UCSD-AML1 (cell line): ENCODE measurements around the gene DLX2.
"Not testable (repeated sequence)": the region's sequence is repeated elsewhere in the genome, so short reads cannot be mapped to it uniquely, and the experiment has no call there.

Experiments used
- DNase-seq: peaks from one replicate; lab custom pipeline; 2025; ENCODE audit not compliant: unreplicated experiment; lab: John Stamatoyannopoulos, UW

DLX2 gene

DNA sequence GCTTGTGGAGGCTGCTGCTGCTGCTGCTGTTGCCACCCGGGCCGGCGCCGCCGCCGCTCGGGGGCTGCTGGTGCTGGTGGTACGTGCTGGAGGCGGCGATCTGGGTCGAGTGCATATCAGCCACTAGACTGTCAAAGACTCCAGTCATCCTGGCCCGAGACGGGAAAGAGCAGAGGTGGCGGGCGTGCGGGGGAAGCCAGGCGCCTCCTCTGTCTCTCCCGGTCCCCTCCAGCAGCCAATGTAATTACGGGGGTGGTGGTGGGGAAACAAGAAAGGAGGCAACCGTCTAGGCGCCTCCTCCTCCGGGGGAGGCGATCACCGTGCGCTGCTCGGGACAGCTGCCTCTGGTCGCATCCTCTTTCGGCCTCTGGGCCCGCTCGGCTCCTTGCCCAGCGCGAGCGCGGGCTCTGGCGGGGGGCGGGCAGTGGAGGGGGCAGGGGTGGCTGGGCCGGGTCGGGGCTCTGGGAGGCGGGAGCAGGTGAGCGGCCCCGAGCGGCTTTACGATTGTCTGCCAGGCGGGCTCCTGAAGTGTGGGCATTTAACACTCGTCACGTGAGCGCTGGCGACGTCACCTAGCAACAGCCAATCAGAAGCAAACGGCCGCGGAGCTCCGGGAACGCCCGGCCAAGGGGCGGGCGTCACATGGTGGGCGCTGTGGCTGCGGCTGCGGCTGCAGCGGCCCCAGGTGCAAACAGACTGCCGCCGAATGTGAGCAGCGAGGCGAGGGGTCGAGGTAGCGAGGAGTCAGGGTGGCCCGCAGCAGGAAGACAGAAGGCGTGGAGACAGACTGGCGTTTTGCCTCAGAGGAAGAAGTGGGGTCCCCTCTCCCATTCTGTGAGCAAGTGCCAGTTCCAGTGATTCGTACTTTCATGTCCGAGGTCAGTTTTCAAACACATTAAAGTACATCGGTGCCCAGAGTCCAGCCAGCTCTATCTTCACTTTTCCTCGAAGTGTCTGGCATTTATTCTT, at the start of gene DLX2:
Gene DLX2 (minus strand): TSS at position 510 of the 969 bp plus-strand sequence. CDS start 362 bp downstream, at position 148.
- peak; percentile 87 for DNase-seq

DNA sequence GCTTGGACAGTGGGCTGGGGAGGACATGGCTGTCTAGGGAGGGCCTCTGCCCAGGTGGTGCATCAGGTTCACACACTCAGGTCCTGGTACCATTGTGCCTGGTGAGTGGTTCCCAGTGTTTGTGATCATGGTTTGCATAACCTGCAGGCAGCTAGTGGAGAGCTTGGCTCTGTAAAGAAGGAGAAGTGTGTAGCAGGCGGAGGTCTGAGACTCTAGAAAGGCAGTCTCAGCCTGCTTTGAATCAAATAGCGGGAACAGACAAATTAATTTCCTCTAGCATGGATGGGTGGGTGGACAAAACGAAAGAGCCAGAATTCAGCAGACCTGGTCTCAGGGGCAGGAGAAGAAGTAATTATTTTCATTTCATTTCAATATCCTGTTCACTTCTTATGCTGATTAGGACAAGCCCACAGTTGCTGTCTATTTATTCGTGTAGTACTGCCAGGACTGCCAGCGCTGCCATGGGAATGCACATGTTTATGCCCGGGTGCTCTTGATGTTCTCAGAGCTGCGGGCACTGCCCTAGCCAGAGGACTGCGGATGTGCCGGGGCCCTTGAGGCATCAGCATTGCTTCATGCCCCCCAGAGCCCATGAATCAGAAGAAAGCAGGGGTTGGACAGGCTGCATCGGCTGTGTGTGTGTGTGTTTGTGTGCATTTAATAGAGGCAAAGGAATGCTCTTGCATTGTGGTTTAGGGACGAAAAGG, 45.4 kb upstream of the DLX2 start:
- DNase-seq, result no peak

DNA sequence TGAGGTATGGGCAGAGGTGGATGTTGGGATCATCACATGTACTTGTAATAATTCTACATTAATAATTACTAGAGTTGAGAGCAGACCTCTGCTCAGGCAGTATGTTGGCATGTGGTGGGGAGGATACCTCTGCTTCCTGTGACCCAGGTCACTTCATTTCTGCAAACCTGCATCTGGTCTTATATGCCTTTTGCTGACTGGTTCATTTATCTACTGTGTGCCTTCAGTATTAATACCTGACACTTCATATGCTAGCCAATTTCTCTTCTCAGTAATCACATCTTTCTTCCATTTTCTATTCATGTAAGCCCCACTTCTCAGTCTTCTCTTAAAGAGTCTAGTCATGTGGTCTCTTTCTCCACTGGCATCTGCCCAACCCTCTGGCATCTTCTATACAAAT, 41.1 kb upstream of the DLX2 start:
- no peak for DNase-seq

DNA sequence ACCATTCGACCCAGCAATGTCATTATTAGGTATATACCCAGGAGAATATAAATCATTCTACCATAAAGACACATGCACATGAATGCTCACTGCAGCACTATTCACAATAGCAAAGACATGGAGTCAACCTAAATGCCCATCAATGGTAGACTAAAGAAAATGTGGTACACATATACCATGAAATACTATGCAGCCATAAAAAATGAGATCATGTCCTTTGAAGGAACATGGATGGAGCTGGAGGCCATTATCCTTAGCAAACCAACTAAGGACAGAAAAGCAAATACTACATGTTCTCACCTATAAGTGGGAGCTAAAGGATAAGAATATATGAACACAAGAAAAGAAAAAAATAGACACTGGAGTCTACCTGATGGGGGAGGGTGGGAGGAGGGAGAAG, 36.0 kb upstream of the DLX2 start:
- not testable (repeated sequence) for DNase-seq

DNA sequence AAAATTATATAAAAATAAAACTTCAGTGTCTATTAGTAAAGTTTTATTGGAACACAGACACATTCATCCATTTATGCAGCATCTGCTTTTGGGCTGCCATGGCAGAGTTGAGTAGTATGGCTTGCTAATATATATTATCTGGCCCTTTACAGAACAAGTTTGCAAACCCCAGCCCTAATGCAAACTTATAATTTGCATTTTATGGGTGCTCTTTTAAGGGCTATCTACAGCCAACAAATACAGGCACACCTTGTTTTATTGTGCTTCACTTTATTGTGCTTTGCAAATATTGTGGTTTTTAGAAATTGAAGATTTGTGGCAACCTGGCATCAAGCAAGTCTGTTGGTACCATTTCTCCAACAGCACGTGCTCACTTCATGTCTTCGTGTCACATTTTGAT, 35.2 kb upstream of the DLX2 start:
- no peak for DNase-seq

DNA sequence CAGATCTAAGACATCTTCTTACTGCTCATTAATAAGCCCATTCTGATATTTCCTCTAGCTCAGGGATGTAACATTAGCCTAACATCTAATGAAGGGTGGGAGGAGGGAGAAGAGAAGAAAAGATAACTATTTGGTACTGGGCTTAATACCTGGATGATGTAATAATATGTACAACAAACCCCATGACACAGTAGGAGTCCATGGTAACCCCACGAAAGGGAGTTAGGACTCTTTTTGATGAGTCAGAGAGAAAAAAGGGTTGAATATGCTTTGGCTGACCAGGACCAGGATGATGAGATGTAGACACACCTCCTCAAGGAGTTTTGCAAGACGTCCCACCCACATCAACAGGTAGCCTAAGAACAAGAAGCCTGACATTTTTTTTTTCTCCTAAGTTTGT, 34.4 kb upstream of the DLX2 start:
- DNase-seq, result no peak

DNA sequence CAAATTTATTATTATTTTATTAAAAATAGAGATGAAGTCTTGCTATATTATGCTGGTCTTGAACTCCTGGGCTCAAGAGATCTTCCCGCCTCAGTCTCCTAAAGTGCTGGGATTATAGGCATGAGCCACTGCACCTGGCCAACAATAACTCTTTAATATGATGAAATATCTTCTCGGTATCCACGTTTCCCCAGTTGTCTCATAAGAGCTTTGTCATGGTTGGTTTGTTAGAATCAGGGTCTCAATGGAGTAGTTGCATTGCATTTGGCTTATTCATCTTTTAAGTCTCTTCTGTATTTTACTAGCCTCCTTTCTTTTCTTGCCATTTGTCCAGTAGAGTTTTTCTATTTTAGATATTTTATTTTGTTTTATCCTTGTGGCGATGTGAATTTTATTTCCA, 32.7 kb upstream of the DLX2 start:
- DNase-seq, result no peak

DNA sequence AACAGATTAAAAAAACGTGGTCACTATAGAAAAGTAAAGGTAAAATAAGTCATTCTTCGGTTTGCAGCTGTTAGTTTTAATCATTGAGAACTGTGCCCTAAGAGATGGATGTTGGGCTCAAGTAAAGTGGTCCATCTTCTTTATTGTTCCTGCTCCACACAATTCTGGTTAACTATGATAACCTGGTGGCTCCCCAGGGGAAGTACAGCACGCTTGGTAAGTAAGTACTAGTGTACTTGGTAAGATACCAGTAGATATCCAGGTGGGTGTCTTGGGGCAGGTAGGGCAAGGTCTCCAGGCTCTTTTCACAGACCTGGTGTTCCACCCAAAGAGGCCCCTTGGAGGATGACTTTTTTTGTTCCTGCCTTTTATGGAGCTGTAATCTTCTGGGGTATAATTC, 31.6 kb upstream of the DLX2 start:
- no peak for DNase-seq

DNA sequence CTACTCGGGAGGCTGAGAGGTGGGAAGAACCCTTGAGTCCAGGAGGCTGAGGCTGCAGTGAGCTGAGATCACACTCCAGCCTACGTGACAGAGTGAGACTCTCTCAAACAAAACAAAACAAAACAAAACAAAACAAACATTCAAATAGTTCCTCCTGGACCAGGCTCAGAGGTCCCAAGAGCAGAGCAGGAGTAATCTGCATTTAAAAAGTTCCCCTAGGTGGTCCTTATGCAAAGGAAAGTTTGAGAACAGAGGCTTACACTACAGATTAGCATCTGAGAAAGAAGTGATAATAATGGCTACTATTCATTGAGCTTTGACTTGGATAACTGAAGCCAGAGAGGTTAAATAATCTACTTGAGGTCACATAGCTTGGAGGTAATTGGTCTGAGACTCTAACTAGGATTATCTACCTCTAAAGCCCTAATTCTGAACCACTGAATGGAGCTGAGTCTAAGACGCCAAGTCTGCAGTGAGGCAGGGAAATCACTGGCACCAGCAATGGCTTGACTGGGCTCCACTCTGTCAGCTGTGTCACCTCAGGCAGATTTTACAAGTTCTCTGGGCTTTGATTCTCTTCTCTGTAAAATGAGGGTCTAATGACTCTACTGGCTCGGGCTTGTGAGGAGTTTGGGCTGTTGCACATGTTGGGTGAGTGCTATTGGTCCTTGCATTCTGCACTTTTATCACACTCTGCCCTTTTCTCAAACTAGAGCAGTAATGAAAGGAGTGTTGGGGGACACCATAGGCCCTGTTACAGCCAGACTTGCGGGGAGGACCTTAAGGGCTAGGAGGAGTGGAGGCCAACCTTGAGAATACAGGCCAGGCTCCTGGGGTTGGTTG, 29.2 kb upstream of the DLX2 start:
- DNase-seq, result no peak

DNA sequence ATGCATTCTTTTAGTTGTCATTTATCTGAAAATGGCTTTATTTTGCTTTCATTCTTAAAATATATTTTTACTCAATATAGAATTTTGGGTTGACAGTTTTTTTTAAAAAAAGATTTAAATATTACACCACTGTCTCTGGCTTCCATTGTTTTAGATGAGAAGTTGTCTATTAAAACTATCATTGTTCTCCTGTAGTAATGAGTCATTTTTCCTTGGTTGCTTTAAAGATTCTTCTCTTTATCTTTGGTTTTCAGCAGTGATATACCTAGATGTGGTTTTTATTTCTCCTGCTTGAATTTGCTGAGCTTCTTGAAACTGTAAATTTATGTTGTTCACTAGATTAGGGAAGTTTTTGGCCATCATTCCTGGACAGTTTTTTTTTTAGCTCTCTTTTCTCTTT, 26.7 kb upstream of the DLX2 start:
- DNase-seq, result no peak

DNA sequence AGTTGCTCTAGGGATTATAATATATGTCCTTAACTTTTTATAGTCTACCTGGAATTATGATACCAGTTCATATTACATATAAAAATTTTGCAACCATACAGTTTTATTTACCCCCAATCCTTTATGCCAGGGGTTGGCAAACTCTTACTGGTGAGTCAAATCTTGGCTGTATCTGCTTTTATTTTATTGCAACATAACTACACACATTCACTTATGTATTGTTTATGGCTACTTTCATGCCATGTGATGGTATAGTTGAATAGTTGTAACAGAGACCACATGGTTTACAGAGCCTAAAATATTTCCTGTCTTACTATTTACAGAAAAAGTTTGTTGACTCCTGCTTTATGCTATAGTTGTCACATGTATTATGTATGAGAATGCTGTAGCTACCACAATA, 25.8 kb upstream of the DLX2 start:
- no peak for DNase-seq

DNA sequence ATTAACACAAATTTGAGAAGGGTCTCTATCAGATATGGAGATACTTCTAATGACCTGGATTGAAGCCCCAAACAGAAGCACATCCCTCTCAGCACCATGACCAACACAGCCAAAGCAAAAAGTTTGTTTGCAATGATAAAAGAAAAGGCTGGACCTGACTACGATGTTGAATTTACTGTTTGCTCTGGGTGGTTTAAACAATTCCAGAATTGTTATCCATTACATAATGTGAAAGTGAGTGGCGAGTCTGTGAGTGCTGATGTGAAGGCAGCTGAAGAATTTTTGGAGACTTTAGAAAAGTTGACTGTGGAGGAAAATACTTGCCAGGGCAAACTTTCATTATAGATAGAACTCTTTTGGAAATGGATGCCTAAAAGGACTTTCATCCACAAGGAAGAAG, 17.4 kb upstream of the DLX2 start:
- no peak for DNase-seq

DNA sequence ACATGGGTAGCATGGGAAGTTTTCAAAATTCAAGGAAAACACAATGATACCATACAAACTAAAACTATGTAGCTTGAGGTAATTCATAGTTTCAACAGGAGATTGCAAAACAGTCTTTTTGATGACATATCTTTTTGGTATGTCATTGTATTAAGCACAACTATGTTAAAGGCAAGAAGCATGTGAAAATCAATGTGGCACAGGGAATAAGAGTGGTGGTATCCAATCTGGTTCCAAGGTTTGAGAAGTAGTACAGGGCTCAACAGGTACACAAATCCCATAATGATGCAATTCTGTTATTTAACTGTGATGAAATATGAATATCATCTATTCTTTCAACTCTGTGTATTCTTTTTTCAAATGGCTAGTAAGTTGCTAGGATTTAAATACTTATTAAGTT, 16.4 kb upstream of the DLX2 start:
- no peak for DNase-seq

DNA sequence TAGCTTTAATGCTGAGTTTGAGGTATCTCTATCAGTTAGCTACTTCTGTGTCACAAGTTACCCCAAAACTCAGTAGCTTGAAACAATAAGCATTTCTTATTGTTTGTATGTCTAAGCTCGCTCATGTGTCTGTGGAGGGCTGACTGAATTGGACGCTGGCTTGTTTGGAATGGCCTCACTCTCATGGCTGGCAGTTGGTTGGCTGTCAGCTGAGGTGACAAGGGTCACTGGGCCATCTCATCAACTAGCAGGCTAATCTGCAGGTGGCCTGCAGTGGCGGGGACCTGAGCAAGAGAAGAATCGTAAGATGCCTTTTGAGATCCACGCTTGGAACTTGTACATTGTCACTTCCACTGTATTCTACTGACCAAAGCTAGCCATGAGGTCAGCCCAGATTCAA, 13.4 kb upstream of the DLX2 start:
- no peak for DNase-seq

DNA sequence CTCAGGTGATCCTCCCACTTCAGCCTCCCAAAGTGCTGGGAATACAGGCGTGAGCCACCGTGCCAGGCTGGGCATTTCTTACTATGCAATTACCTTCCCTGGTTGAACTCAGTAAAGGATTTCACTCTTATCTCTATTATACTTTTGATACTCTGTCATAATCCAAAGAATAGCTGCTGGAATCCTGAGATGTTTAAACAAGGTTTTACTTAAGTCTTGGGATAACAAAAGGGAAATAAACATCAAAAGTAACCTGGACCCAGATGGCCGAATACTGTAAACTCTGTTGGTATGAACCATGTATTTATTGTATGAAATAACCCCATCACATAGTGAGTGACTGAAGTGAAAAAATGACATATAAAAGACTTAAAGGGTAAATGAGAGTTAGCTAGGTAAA, 11.9 kb upstream of the DLX2 start:
- DNase-seq, result no peak

DNA sequence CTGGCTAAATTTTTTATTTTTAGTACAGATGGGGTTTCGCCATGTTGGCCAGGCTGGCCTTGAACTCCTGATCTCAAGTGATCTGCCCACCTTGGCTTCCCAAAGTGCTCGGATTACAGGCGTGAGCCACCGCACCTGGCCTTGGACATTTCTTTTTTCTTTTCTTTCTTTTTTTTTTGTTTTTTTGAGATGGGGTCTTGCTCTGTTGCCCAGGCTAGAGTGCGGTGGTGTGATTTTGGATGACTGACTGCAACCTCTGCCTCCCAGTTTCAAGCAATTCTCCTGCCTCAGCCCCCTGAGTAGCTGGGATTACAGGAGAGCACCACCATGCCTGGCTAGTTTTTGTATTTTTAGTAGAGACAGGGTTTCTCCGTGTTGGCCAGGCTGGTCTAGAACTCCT, 11.5 kb upstream of the DLX2 start:
- DNase-seq, result not testable (repeated sequence)

DNA sequence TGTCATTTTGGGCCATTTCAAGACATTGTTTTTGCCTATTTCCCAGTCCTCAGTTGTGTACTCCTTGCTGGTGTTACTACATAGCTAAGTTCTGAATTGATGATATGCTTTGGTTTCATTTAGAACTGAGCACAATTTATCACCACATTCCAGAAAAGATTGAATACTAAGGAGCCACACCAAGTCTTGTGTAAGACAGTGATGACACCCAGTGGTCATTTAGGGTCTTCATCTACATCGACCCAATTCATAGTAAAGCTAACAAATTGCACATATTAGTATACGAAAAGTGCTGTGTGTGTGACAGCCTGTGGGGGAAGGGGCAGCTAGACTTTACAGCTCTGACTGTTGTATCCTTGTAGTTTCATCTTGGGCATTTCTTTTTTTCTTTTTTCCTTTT, 10.9 kb upstream of the DLX2 start:
- DNase-seq, result no peak

DNA sequence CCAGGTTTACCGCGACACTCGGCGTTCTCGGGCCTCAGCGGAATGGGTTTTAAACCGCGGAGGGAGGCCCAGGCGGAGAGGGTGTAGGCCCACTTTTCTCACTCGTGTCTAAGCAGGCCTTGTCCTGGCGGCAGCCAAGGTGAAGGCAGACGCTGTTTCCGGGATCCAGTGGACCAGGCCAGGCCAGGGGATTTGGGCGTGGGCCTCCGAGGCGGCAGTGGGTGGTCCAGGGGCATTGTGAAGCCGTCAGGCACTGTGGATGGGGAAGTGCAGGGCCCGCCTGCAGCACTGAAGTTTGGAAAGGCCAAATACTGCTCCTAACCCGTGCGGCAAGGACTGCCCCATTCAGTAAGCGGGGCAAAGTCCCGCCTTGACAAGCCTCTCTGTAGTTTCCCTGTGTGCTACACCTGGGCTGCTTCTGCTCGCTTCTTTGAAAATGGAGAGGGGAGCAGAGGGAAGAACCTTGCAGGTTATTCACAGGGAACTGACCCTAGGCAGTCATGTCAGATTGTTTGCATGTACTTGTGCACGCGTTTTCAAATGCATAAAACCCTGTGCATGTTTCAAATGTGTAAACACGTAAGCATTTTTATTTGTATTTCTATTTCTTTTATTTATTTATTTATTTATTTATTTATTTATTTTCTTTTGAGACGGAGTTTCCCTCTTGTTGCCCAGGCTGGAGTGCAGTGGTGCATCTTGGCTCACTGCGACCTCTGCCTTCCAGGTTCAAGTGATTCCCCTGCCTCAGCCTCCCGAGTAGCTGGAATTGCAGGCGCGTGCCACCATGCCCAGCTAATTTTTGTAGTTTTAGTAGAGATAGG, 7.5 kb upstream of the DLX2 start:
- no peak for DNase-seq

DNA sequence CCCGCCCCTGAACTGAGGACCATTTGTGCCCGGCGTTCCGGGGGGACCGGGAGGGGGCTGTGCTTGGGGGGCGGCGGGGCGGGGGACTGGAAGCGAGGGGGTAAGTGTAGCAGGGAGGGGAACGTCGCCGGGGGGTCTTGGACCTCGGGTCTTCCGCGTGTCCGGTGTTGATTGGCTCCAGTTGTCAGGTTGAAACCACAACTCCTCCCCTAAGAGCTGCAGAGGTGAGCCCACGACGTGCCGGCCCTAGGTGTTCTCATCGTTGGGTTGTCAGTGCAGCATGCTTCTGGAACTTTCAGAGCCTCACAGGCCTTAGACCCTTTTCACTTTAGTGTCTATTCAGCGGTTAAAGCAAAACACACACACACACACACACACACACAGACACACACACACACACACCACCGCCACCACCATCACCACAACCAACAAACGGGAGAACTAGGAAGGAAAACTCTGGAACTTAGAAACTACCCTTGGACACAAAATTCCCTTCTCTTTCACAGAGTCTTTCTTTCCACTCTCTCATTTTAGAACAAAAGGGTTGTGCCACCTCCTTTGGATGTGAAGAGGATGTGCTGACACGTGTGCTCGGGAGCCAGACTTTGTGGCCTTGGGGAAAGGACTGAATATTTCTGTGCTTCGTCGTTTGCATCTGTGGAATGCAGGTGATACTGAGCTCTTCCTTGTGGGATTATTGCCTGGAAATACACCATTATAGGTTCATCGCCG, 6.7 kb upstream of the DLX2 start:
- DNase-seq, result no peak

DNA sequence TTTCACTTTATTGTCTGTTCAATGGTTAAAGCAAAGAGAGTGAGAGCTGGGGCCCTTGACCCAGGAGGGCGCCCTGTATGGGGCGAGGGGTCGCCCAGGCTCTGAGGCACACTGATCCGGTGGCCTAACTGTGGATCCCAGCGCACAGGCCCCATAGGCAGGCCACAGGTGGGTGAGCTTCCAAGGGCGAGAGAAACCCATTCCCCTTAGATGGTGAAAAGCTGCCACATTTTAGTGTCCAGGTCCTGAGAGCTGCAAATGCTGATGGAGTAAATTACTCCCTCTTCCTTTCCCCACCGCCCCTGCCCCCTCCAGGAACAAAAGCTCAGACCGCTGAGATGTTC, 5.9 kb upstream of the DLX2 start:
- no peak for DNase-seq
